ENCODE results near the gene JPT1.
"Not testable (repeated sequence)": the region's sequence is repeated elsewhere in the genome, so short reads cannot be mapped to it uniquely, and the experiment has no call there.

JPT1 gene

DNA sequence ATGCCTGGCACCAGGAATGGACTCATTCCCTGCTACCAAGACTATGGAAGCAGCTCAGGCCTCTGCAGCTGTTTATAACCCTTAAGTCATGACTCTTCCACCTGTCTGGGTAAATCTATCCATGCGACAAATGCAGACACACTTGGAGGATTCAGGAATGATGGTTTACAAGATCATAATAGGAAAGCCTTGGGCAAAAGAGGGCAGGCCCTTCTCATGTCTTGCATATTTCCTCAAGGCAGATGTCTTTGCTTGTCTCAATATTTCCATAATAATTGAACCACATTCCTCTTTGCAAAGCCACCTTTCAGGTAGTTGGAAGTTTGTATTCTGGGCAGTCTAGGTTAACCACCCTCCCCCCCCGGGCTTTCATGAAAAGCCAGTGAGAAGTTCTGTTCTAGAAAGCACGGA lies 884 bp upstream of the JPT1 start:
- no peak for DNase-seq

DNA sequence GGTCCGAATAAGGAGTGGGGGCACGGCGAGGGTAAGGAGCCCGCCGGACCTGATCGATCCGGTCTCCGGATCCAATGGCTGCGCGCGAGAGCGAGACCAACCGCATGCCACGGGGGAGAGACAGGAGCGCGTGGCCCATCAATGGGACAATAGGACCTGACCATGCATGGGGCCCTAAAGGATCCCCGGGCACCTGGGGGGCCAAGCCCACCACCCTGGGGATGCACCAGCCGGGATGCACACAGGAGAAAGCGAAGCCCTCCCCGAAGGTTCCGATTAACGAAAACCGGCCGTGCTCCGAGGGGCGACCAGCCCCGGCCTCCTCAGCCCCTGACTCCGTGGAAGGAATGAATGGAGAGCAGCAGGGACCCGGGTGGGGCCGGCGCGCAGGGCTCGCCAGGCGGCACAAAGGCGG lies 525 bp downstream of the JPT1 start:
- no peak for DNase-seq

DNA sequence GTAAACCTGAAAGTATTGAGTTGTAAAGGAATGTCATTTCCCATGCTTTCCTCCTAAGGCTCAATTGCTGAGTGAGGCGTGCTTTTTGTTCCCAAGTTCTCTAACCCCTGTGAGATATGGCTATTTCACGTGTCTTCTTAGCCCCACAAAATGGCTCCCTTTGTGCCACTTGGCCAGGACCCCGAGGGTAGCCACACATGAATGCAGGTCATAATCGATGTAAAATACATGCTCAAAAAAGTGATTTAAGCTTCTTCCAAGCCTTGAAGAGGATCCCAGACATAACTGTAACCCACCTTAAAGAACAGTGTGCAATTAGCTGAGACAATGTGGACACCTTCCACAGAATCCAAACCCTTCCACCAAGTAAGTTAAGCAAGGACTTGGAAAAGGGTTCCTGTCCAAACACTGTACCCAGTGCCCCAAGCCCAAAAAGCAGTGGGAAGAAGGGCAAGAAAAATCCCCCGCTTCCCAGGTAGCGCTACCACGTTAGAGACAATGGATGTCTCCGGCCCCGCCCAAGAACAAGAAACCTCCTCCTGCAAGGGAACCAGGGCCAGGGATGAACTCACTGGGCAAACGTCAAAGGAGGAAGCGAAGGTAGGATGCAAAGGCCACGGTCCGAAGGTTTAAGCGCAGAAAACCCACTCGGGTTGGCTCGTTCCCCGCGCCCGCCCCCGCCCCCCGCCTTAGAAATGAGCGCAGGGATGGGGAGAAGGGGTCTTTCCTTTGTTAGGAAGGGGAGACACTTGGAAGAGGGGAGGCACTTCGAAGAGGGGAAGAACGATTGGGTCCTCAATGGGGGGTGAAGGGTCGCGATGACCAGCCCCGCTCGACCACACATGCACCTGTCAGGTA lies 1.2 kb downstream of the JPT1 start:
- DNase-seq: no peak

DNA sequence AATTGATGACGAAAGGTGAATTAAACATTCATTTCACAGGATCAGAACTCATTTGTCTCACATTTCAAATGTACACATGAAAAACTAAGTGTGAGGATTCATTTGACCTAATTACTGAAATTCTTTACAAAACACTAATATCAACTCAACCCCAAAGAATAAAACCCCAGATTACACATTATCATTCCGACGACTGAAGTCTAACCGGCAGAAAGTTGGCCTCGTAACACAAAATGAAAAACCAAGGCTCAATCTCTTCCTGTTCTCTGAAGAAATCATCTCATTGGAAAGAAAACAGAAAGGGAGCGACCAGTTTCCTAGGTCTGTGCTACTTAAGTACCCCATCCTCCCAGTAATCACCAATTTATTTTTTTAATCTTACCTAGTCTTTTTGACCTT lies 1.8 kb downstream of the JPT1 start:
- no peak for DNase-seq

DNA sequence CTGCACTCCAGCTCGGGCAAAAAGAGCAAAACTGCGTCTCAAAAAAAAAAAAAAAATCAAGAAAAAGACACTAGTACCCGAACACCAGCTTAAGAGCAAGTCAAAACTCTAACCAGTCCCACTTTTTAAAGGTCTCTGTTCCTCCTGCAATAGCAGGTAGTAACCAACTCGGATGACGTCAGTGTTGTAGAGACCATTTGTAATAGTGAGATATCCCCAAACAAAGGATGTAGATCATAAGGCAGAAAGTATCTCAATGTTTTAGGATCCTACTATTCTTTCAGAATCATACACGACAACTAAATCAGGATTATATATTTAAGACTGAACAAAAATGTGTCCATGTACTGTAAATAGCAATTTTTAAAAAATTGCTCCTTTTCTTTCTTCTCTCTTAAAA lies 2.4 kb downstream of the JPT1 start:
- no peak for DNase-seq

DNA sequence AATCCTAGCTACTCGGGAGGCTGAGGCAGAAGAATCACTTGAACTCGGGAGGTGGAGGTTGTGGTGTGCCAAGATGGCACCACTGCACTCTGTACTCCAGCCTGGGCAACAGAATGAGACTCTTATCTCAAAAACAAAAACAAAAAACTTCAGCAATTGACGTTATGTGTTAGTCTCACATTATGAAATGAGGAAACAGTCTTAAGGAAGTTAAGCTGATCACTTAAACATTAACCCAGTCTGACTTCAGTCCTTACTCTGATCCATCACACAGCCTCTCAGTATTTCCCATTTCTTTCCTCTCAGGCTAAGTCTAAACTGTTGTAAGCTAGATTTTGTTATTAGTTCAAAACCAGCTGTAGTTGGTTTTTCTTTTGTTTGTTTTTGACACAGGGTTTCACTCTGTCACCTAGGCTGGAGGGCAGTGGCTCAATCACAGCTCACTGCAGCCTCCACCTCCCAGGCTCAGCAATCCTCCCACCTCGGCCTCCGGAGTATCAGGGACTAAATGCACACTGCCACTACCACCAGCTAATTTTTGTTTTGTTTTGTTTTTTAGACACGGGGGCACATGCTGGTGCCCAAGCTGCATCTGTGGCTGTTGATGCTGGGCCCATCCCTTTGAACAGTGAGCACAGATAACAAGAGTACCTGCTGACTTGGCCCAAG lies 6.3 kb downstream of the JPT1 start:
- no peak for DNase-seq

DNA sequence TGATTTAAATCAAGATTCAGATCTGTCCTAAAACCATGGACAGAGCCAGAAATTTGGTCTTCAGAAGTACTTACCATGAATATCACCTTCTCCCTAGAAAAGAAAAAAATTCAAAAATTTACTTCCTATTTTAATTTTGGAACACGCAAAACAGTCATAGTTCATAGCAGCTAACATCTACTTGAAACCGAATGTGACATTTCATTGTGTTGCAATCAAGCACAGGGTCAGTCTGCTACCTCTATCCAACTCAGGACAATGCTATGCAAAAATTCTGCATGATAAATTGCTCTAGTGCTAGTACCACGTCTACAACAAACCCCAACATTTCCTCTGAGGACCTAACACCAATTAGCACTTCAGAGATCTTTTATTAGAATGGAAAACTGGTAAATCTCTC lies 7.7 kb downstream of the JPT1 start:
- no peak for DNase-seq

DNA sequence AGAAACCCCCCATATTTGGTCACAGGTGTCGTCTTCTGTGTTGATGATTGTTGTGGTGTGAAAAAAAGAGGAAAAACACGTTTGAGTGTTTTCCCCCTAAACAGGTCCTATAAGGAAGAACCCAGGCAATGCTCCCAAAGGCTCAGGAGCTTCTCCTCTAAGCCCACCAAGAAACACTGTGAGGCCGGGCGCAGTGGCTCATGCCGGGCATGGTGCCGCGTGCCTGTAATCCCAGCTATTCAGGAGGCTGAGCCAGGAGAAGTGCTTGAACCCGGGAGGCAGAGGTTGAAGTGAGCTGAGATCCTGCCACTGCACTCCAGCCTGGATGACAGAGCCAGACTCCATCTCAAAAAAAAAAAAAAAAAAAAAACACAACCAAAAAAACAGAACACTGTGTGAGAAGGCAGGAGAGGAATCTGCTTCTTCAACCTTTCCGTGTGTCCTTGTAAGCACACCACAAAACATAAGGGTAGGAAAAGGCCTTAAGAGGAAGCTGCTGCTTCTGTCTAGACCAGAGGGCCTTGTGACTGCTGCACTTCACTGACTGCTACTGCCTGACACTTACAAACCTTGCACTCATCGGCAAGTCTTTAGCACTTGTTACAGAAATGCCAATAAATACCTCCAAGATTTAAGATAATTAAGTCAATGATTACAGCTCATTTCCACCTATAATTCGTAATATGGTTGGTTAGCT lies 9.3 kb downstream of the JPT1 start:
- DNase-seq: no peak

DNA sequence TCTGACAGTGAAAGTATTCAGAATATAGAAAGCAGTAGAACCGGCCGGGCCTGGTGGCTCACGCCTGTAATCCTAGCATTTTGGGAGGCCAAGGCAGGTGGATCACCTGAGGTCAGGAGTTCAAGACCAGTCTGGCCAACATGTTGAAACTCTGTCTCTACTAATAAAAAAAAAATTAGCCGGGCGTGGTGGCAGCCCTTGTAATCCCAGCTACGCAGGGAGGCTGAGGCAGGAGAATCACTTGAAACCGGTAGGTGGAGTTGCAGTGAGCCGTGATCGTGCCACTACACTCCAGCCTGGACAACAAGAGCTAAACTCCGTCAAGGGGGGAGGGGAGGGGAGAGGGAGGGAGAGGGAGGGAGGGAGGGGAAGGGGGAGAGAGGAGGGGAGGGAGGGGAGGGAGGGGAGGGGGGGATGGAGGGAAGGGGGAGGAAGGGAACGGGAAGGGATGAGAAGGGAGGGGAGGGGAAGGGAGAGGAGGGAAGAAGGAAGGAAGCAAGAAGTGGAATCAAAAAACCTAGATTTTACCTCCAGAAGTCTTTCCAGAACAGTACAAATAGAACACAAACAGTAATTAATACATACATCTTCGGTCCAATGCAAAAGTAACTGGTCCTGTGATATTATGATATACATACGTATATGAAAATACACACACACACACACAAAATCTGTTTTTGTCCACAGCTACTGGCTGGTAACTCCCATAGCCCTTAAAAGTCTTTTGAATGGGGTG lies 11.9 kb downstream of the JPT1 start:
- DNase-seq: no peak

DNA sequence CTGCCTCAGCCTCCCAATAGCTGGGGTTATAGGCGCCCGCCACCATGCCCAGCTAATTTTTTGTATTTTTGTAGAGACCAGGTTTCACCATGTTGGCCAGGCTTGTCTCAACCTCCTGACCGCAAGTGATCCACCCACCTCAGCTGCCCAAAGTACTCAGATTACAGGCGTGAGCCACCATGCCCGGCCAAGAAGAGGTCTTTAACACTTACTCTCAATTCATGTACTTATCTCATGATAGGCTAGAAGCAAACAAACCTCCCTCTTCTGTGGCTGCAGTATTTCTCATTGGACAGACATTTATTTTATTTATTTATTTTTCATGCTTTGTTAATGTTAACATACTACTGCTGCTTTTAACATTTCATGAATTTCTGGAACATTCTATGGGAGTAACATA lies 15.8 kb downstream of the JPT1 start:
- DNase-seq: no peak

DNA sequence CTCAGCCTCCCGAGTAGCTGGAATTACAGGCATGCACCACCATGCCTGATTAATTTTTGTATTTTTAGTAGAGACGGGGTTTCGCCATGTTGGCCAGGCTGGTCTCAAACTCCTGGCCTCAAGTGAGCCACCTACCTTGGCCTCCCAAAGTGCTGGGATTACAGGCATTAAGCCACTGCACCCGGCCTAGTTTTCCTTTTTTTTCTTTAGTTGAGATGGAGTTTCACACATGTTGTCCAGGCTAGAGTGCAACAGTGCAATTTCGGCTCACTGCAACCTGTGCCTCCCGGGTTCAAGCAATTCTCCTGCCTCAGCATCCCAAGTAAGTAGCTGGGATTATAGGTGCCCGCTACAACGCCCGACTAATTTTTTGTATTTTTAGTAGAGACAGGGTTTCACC lies 16.6 kb downstream of the JPT1 start:
- not testable (repeated sequence) for DNase-seq

DNA sequence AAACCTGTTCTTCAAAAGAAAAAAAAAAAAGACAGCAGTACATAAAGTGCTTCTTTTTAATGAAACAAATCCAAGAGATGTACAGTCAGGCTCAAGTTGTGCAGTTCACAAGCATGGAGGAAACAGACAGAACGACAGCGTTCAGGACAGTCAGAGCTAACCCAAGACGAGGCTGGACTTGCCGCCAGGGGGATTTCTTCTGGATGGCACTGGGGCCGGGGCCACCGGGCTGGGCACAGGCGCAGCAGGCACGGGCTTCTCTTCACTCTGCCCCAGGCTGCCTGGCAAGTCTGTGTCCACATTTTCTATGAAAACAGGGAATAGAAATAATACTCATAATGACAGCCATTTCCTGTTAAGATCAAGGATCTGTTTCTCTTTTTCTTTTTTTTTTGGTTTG lies 18.4 kb downstream of the JPT1 start:
- DNase-seq: no peak

DNA sequence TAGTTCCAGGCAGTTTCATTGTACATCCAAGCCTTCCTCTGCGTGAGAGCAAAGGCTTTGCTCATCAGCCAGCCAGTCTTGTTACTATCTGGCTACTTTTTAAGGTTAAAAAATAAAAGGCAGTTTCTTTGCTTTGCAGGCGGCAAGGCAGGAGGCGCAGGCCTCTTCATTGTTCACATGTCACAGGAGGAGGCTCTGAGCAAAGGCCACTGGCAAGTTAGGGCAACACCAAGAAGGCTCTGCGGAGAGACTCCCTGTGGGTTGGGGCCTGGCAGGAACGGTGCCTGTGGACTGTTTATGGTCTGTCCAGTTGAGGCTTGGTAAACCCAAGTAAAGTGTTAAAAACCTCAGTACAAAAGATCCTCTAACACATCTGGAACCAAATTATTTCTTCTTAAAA lies 18.9 kb downstream of the JPT1 start:
- DNase-seq: no peak

DNA sequence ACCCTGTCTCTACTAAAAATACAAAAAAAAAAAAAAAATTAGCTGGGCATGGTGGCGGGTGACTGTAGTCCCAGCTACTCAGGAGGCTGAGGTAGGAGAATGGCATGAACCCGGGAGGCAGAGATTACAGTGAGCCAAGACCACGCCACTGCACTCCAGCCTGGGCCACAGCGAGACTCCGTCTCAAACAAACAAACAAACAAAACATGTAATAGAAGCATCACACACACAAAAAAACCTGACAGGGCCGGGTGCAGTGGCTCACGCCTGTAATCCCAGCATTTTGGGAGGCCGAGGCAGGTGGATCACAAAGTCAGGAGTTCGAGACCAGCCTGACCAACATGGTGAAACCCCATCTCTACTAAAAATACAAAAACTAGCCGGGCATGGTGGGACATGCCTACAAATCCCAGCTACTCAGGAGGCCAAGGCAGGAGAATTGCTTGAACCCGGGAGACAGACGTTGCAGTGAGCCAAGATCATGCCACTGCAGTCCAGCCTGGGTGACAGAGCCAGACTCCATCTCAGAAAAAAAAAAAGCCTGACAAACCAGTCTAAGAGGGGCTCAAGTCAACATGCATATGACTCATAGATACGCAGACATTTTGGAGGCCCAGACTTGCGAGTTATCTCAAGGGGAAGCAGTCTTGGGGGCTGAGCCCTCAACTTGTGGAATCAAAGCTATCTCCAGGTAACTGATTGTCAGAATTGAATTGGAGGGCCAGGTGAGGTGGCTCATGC lies 20.5 kb downstream of the JPT1 start:
- not testable (repeated sequence) for DNase-seq

DNA sequence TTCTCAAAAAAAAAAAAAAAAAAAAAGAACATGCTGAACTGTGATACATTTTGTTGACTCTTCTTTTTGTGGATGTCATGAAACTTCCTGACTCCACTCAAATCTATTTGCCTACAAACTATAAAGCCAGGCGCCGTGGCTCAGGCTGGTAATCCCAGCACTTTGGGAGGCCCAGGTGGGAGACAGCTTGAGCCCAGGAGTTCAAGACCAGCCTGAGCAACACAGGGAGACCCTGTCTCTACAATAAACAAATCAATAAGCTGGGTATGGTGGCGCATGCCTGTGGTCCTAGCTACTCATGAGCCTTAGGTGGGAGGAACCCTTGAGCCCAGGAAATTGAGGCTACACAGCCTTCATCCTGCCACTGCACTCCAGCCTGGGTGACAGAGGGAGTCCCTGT lies 21.3 kb downstream of the JPT1 start:
- no peak for DNase-seq

DNA sequence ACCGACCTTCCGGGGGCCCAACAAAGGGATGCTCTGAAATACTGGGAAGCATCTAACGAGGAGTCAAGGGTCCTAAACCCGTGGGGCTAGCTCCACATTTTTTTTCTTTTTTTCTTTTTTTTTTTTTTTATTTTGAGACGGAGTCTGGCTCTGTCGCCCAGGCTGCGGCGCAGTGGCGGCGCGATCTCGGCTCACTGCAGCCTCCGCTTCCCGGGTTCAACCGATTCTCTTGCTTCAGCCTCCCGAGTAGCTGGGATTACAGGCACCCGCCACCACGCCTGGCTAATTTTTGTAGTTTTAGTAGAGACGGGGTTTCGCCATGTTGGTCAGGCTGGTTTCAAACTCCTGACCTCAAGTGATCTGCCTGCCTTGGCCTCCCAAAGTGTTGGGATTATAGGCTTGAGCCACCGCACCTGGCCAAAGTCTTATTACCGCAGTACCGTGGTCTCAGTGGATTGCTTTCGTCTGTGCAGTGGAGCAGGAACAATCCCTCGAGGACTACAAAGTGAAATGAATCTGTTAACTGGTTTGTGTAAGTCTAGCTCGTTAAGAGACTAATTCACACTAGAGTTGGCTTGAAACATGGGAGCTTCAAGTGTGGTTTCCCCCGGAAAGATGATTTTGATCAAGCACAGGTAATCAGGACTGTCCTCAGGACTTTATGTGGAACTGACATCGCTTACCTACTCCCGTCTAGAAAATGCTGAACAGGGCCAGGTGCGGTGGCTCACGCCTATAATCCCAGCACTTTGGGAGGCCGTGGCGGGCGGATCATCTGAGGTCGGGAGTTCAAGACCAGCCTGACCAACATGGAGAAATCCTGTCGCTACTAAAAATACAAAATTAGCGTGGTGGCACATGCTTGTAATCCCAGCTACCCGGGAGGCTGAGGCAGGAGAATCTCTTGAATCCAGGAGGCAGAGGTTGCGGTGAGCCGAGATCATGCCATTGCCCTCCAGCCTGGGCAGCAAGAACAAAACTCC lies 22.0 kb downstream of the JPT1 start:
- not testable (repeated sequence) for DNase-seq

DNA sequence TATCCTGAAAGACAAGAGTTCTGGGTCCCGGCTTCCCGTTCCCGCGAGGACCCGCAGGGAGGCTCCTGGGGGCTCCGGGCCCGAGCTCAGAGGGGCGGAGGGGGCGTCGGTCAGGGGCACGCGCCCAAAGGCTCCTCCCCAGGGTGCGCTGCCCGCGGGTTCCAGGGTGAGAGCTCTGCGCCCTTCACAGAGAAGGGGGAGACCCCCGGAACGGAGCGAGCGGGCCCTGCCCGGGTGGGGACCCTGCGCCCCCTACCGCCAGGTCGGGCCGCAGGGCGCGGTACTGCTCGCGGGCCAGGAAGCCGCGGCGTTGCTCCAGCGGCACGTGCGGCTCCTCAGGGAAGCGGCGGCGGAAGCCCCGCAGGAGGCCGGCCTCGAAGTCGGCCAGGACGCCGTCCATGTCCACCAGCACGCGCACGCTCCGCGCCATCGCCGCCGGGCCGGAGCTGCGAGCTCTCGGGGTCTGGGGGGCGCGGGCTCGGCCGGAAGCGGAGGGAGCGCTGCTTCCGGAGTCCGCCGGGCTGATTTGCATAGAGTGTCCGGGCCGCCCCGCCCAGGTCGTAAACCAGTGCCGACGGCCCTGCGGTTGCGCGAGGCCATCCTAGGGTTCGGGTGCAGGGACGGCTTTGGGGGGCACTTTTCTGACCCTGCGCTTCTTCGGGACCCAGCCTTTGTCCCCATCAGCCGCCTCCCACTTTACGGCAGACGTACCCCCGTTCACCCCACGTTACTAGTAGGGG lies 22.9 kb downstream of the JPT1 start, which contains the start of gene NT5C:
Gene NT5C (minus strand): TSS at position 465 of the 740 bp plus-strand sequence. CDS start 35 bp downstream, at position 430.
- DNase-seq: peak; percentile 58

DNA sequence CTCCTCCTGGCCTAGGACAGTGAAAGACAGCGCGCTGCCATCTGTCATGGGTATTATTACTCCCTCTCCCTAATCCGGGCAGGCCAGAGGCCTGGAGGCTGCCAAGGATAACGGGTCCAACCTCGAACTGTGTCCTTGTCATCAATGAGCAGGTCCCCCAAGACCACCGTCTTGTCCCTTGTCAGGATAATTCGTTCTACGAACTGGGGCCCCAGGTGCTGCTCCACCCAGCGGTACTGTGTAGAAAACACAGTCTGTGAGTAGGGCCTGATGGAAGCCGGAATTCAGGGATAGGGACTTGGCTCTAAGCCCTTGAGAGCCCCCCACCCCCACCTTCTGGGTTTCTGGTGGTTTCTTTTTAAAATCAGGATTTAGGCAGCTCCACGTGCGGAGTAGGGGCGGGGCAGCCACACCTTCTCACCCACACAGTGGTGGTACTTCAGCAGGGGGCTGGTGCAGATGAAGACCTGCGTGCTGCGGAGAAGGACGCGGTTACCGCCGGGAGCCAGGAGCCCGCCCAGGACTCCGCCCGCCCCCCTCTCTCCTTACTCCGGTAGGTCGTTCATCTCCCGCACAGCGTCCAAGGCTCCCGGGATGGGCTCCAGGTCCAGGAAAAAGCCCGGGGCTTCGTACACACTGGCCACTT lies 23.6 kb downstream of the JPT1 start:
- DNase-seq: peak; percentile 36

DNA sequence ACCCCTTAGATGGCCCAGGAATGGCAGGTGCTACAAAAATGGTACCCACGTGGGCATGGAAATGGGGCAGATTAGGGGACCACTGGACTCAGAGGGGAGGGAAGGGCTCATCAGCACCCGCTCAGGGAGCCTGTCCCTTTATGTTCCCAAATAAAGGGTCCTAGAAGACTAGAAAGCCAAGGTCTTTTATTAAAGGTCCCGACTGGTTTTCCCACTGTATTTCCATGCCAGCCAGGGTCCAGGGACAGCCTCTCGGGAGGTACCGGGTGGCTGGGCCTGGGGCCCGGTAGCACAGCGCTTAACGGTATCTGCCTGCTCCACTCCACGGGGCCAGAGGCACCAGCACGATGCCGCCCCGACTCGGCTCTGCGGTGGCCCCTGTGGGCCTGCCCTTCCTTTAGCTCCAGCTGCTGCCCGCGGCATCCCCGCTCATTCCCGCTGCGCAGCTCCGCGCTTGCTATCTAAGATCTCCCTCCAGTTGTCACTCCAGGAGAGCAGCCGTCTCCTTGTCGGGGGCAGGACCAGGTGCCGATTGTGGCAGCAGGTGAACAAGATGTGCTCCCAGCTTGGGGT lies 24.2 kb downstream of the JPT1 start:
- DNase-seq: no peak
